Uterus (tissue), 2 donors: ENCODE results near the gene CPOX.
"Not testable (repeated sequence)": the region's sequence is repeated elsewhere in the genome, so short reads cannot be mapped to it uniquely, and the experiment has no call there.

Source experiments
- CTCF ChIP-seq, 4 experiments: fragments of 200-600 bp in 2 of 4; fragments of 450-650 bp in 2 of 4; sonication (generic) in 2 of 4; IDR thresholded peaks; one replicate each; pipeline ENCODE4 v1.5.1; 2016 to 2019; ENCODE audit warnings: antibody characterized with exemption in 4 of 4, mild to moderate bottlenecking in 2 of 4, moderate library complexity in 1 of 4
- POLR2A ChIP-seq, 2 donors: fragments of 450-650 bp; IDR thresholded peaks; one replicate each; pipeline ENCODE4 v1.6.1; 2016; ENCODE audit warnings: antibody characterized with exemption in 2 of 2, mild to moderate bottlenecking in 1 of 2, moderate library complexity in 1 of 2

- TF ChIP-seq CTCF, POLR2A (IDR thresholded peaks at IDR 0.05): not testable (repeated sequence)
These were observed 49.4 kb upstream of the CPOX start for GRCh38 chr3:98642769-98643168.
